Keratinocyte (primary cell): ENCODE data around the gene CFAP45. TPM values are rescaled to one million over a fixed set of nuclear protein-coding genes. Genes with fewer than 3 reads are reported as not detected.
A peak's percentile ranks its signal among the peaks of the same experiment; 100 is the strongest.

ENCODE experiments used
- DNase-seq: peaks from one replicate; pipeline ENCODE4 v3.0.0-alpha.2; 2011; ENCODE audit warnings: low read depth, missing footprints, low spot score
- FAIRE-seq: peaks from 2 replicates; lab custom pipeline; 2011; peaks lifted over from hg19 to GRCh38; lab: Jason Lieb, UNC
- H2AFZ ChIP-seq: 2 replicates; pipeline ENCODE4 v1.6.0; 2012; ENCODE audit warnings: low read length, control low read depth, inconsistent platforms; ENCODE audit not compliant: control insufficient read depth
- H3K27ac ChIP-seq: 2 replicates; pipeline ENCODE4 v1.5.1; 2011; ENCODE audit warnings: low read length; ENCODE audit not compliant: control insufficient read depth, insufficient read depth
- H3K27me3 ChIP-seq: 3 replicates; pipeline ENCODE4 v1.6.0; 2011; ENCODE audit warnings: low read length; ENCODE audit not compliant: control insufficient read depth, insufficient read depth; ENCODE audit errors: extremely low read depth
- H3K36me3 ChIP-seq, 2 experiments: 2 replicates in 1 of 2; 3 replicates in 1 of 2; pipeline ENCODE4 v1.5.1; 2011; ENCODE audit warnings: low read length in 2 of 2, mild to moderate bottlenecking in 1 of 2; ENCODE audit not compliant: control insufficient read depth in 2 of 2, insufficient read depth in 2 of 2; ENCODE audit errors: extremely low read depth in 1 of 2
- H3K4me1 ChIP-seq: 3 replicates; pipeline ENCODE4 v1.5.1; 2011; ENCODE audit warnings: low read length; ENCODE audit not compliant: control insufficient read depth, insufficient read depth; ENCODE audit errors: extremely low read depth
- H3K4me2 ChIP-seq: 3 replicates; pipeline ENCODE4 v1.6.0; 2011; ENCODE audit warnings: low read depth, low read length; ENCODE audit not compliant: control insufficient read depth, insufficient read depth; ENCODE audit errors: extremely low read depth
- H3K4me3 ChIP-seq, 3 experiments: fragments of 200-600 bp in 1 of 3; sonication (generic) in 1 of 3; 2 replicates in 2 of 3; 3 replicates in 1 of 3; pipeline ENCODE4 v1.5.1; 2011 to 2016; ENCODE audit warnings: low read length in 3 of 3, mild to moderate bottlenecking in 3 of 3, control low read depth in 2 of 3, inconsistent platforms in 1 of 3, low read depth in 1 of 3, mixed read lengths in 1 of 3, mixed run types in 1 of 3, moderate library complexity in 1 of 3; ENCODE audit not compliant: control insufficient read depth in 2 of 3, insufficient read depth in 2 of 3; ENCODE audit errors: extremely low read depth in 1 of 3
- H3K79me2 ChIP-seq: 2 replicates; pipeline ENCODE4 v1.6.0; 2012; ENCODE audit warnings: low read length; ENCODE audit not compliant: control insufficient read depth, insufficient read depth
- H3K9ac ChIP-seq: 3 replicates; pipeline ENCODE4 v1.6.0; 2011; ENCODE audit warnings: low read length; ENCODE audit not compliant: control insufficient read depth, insufficient read depth; ENCODE audit errors: extremely low read depth
- H3K9me1 ChIP-seq: 3 replicates; pipeline ENCODE4 v1.6.0; 2011; ENCODE audit warnings: low read length; ENCODE audit not compliant: control insufficient read depth, insufficient read depth; ENCODE audit errors: extremely low read depth
- H3K9me3 ChIP-seq: 2 replicates; pipeline ENCODE4 v1.5.1; 2012; ENCODE audit warnings: low read depth, low read length; ENCODE audit not compliant: control insufficient read depth
- H4K20me1 ChIP-seq: 3 replicates; pipeline ENCODE4 v1.6.0; 2011; ENCODE audit warnings: low read length; ENCODE audit not compliant: control insufficient read depth, insufficient read depth; ENCODE audit errors: extremely low read depth
- CTCF ChIP-seq, 3 experiments: IDR thresholded peaks in 1 of 3; conservative IDR thresholded peaks in 1 of 3; optimal IDR thresholded peaks in 1 of 3; 2 replicates in 2 of 3; 3 replicates in 1 of 3; pipeline versions ENCODE3 to v1.5.1; 2011; ENCODE audit warnings: low read length in 3 of 3, mild to moderate bottlenecking in 3 of 3, moderate library complexity in 2 of 3, control low read depth in 1 of 3, inconsistent platforms in 1 of 3; ENCODE audit not compliant: insufficient read depth in 2 of 3; ENCODE audit errors: extremely low read depth in 1 of 3
- EZH2 ChIP-seq: IDR thresholded peaks from one replicate; pipeline ENCODE4 v1.6.1; 2012; ENCODE audit warnings: inconsistent platforms, mild to moderate bottlenecking, low read length, moderate library complexity
- dilution Hi-C: fragments of 300-500 bp; cut with MboI; formaldehyde crosslinking; loops from one replicate; pipeline ENCODE4 v1.7.0; 2020; ENCODE audit warnings: low sequenced_read_pairs; ENCODE audit not compliant: extremely low pct_ligation_motif_present
- polyA plus RNA-seq, 5 experiments: library from polyadenylated mRNA; depleted of rRNA in 3 of 5; stranded (reverse) in 3 of 5; stranded (forward) in 1 of 5; unstranded in 1 of 5; fragments of >200 nt; gene quantifications; 1 replicate in 1 of 5; 2 replicates in 3 of 5; 3 replicates in 1 of 5; pipeline versions ENCODE4 v1.2.1 to v1.2.3, GENCODE V29; 2011 to 2012; ENCODE audit warnings: missing spikeins in 2 of 5, low read depth in 1 of 5, low replicate concordance in 1 of 5

The CFAP45 gene
- polyA plus RNA-seq, 1 donor (not counting 4 experiments of a cell fraction or from before 2014, with no cell fraction given) = 2.3 TPM

- H3K27ac ChIP-seq = no peak overlapping the region
- peaks cover 23% of the 10 kb centered on the region for H3K4me1 ChIP-seq
- DNase-seq (no peak), FAIRE-seq (peak; percentile 64)
- H3K9ac ChIP-seq = no peak overlapping the region
- no peaks in the 10 kb centered on the region for H3K9me3 ChIP-seq
- no peaks in the 10 kb centered on the region for H3K27me3 ChIP-seq
- H3K4me3 ChIP-seq = no peak overlapping the region
- H2AFZ ChIP-seq = peak overlapping the region; percentile 31
- TF ChIP-seq EZH2 (no peak), CTCF (optimal IDR thresholded peaks at IDR 0.05 in 1 of 3, IDR thresholded peaks at IDR 0.05 in 1 of 3, conservative IDR thresholded peaks at IDR 0.05 in 1 of 3; ENCODE audit: extremely low read depth in 1 of 3, insufficient read depth in 2 of 3, low read length in 3 of 3) (peak in 2 of 3 experiments; percentile 3 to 8)
- no peaks in the 10 kb centered on the region for H3K36me3 ChIP-seq
- H3K9me1 ChIP-seq = no peaks in the 10 kb centered on the region
- H3K4me2 ChIP-seq = no peak overlapping the region
- H4K20me1 ChIP-seq = no peaks in the 10 kb centered on the region
- dilution Hi-C loops = no loop called here
- no peaks in the 10 kb centered on the region for H3K79me2 ChIP-seq
Measured at GRCh38 chr1:159845751-159846629, 54.0 kb downstream of the CFAP45 start.

- TF ChIP-seq EZH2 = no peak
- TF ChIP-seq CTCF (optimal IDR thresholded peaks at IDR 0.05 in 1 of 3, IDR thresholded peaks at IDR 0.05 in 1 of 3, conservative IDR thresholded peaks at IDR 0.05 in 1 of 3; ENCODE audit: extremely low read depth in 1 of 3, insufficient read depth in 2 of 3, low read length in 3 of 3) = no peak
- no peaks in the 10 kb centered on the region for H3K79me2 ChIP-seq
- H3K9me1 ChIP-seq = no peaks in the 10 kb centered on the region
- no peaks in the 10 kb centered on the region for H3K36me3 ChIP-seq
- peaks cover 6% of the 10 kb centered on the region for H3K4me1 ChIP-seq
- dilution Hi-C loops = no loop called here
- no peaks in the 10 kb centered on the region for H3K9me3 ChIP-seq
- H2AFZ ChIP-seq = no peak overlapping the region
- H3K4me2 ChIP-seq = no peak overlapping the region
- H3K27me3 ChIP-seq = no peaks in the 10 kb centered on the region
- H4K20me1 ChIP-seq = no peaks in the 10 kb centered on the region
- no peak overlapping the region for H3K4me3 ChIP-seq
- FAIRE-seq (no peak), DNase-seq (no peak)
- H3K9ac ChIP-seq = no peak overlapping the region
- H3K27ac ChIP-seq = no peak overlapping the region
Measured at GRCh38 chr1:159843459-159843858, 56.5 kb downstream of the CFAP45 start.
